ENCODE data around the gene REPIN1. TPM values are rescaled to one million over a fixed set of nuclear protein-coding genes. Genes with fewer than 3 reads are reported as not detected.

Gene REPIN1
- total RNA-seq, 1 experiment from 2014 or later = 174 TPM

DNA sequence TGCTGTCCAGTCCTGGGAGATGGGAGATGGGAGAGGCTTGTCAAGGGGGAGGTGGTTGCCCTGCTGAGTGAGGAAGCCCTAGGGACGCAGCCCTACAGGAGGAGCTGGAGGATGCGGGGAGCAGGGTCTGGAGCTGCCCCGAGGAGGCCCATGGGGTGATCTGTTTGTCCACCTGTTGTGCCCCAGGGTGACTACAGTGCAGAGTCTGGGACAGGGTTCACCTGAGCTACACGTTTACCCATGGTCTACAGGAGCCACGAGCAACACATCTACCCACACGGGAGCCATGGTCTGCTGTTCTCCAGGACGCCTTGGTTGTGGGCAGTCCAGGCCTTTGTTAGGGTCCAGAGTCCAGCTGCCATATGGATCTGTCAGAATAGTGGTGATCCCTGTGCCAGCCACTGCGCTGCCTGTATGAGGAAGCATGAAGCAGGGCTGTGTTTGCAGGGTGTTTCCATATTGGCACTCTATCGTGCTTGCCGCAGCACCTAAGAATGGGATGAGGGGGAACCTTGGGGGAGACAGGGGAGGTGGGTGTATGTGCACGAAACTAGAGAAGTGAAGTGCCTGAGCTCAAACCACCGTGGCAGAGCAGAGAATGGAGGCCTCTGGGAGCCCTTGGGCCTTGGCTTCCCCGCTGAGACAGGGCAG lies 34.2 kb downstream of the REPIN1 start:
- DNase-seq = no peak
- no peak overlapping the region for H3K4me3 ChIP-seq
- no peaks in the 10 kb centered on the region for H3K79me2 ChIP-seq (ENCODE audit: low read depth)
- ChIA-PET CTCF (no interaction called here), POLR2A (ENCODE audit: unreplicated experiment) (no interaction called here)
- TF ChIP-seq, protein P1, sequence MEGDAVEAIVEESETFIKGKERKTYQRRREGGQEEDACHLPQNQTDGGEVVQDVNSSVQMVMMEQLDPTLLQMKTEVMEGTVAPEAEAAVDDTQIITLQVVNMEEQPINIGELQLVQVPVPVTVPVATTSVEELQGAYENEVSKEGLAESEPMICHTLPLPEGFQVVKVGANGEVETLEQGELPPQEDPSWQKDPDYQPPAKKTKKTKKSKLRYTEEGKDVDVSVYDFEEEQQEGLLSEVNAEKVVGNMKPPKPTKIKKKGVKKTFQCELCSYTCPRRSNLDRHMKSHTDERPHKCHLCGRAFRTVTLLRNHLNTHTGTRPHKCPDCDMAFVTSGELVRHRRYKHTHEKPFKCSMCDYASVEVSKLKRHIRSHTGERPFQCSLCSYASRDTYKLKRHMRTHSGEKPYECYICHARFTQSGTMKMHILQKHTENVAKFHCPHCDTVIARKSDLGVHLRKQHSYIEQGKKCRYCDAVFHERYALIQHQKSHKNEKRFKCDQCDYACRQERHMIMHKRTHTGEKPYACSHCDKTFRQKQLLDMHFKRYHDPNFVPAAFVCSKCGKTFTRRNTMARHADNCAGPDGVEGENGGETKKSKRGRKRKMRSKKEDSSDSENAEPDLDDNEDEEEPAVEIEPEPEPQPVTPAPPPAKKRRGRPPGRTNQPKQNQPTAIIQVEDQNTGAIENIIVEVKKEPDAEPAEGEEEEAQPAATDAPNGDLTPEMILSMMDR (conservative IDR thresholded peaks at IDR 0.05) = no peak
- TF ChIP-seq EZH2 (IDR thresholded peaks at IDR 0.05; ENCODE audit: low read depth) = no peak
- intact Hi-C loops (cut with micrococcal nuclease; ENCODE audit: unreplicated experiment) = loop anchor here (5.0 kb wide), 1 partner anchor 80 kb away; the partner anchor contains the start of genes ACTR3C and LRRC61
- no TSS peak for BruUV-seq (replicated peaks)
- H2AFZ ChIP-seq = no peak overlapping the region
- no peak overlapping the region for H3K4me2 ChIP-seq
- H4K20me1 ChIP-seq (ENCODE audit: insufficient read depth) = no peaks in the 10 kb centered on the region
- peaks cover 35% of the 10 kb centered on the region for H3F3A ChIP-seq (ENCODE audit: insufficient read depth, low read depth)
- no peaks in the 10 kb centered on the region for H3K36me3 ChIP-seq (ENCODE audit: low read depth)
- H3K4me1 ChIP-seq (replicated peaks; ENCODE audit: insufficient read depth) = peaks cover 50% of the 10 kb centered on the region
- H3K27me3 ChIP-seq (ENCODE audit: insufficient read depth, low read depth) = no peaks in the 10 kb centered on the region
- no peak overlapping the region for H3K27ac ChIP-seq
- no peaks in the 10 kb centered on the region for H3K9me2 ChIP-seq (ENCODE audit: insufficient read depth)
- no peaks in the 10 kb centered on the region for H3K9me3 ChIP-seq (ENCODE audit: insufficient read depth, low read depth)

DNA sequence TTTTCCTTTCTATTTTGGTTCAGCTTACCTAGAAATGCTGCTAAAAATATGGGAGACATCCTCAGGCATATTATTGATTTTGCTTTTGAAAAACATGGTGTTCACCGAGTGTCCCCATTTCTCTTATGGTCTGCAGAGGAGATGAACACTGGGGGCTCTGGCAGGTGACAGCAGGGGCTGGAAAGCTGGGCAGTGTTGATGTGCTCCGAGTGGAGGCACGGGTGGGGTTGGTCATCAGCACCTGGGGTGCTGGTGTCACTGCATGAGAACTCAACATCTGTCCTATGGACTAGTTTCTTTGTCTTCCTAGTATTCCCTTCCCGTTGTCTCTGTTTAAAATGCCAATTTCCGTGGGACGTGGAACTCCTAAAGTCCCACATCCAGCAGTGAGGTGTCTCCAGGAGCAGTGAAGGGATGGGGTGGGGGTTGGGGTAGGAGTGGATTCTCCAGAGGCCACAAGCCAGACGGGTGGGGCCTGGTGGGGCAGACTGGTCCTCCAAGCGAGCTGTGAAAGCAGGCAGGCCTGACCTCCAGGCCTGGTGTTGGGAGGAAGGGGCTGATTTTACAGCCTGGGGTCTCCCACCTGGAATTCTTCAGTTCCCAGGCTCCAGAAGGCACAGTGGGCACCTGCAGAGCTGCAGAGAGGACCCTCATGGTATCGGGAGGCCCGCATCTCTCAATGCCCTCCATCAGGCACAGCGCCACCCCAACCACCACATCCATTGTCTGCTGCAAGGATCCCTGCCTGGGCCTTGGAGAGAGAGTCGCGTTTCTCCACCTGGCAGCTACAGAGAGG lies 35.0 kb downstream of the REPIN1 start:
- Histone ChIP-seq H3K9me3 (ENCODE audit: insufficient read depth, low read depth) (no peaks in the 10 kb centered on the region), H3K79me2 (ENCODE audit: low read depth) (no peaks in the 10 kb centered on the region), H3K27ac (no peak overlapping the region), H3K4me3 (no peak overlapping the region), H2AFZ (no peak overlapping the region), H3K4me1 (replicated peaks; ENCODE audit: insufficient read depth) (peaks cover 46% of the 10 kb centered on the region), H3K27me3 (ENCODE audit: insufficient read depth, low read depth) (no peaks in the 10 kb centered on the region), H3K4me2 (no peak overlapping the region), H3K9me2 (ENCODE audit: insufficient read depth) (no peaks in the 10 kb centered on the region), H3F3A (ENCODE audit: insufficient read depth, low read depth) (peaks cover 35% of the 10 kb centered on the region), H4K20me1 (ENCODE audit: insufficient read depth) (no peaks in the 10 kb centered on the region), H3K36me3 (ENCODE audit: low read depth) (no peaks in the 10 kb centered on the region)
- TF ChIP-seq, protein P1 (conservative IDR thresholded peaks at IDR 0.05) = no peak
- TF ChIP-seq EZH2 (IDR thresholded peaks at IDR 0.05; ENCODE audit: low read depth) = no peak
- intact Hi-C loops (cut with micrococcal nuclease; ENCODE audit: unreplicated experiment) = loop anchor here (2.0 to 5.0 kb wide), 2 partner anchors 41 to 81 kb away; partner anchors contain the start of genes ACTR3C and LRRC61
- DNase-seq = no peak
- CTCF ChIA-PET = no interaction called here
- BruUV-seq (replicated peaks) = no TSS peak
- POLR2A ChIA-PET (ENCODE audit: unreplicated experiment) = interaction anchor here (0.6 to 0.7 kb wide), 2 partner anchors 35 to 95 kb away, joined by 4 read pairs; partner anchors contain the start of gene REPIN1

DNA sequence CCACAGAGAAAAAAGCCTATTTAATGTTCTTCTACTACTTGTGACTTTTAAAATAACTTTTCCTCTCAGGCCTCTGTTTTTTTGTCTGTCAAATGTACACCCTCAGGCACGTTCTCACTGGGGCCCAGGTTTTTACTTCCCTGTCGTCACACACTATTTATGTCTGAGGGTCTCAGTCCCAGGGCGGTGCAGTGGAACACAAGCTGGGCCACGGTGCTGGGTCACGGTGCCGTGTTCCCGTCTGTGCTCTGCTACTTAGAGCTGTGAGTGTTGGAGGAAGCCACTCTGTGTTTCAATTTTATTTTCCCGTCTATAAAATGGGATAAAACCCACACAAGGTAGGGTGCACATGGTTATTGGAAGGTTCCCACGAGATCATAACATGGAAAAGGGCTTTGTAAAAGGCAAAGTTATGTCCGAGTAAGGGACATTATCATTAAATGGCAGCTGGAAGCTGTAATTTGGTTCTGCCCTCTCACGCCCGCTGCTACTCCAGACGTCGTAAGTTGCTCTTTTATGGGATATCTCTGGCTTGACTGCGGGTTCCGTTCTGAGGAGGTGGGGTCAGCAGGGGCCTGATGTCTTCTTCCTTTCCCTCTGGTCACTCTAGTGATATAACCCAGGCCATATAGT lies 35.7 kb downstream of the REPIN1 start:
- H3K9me2 ChIP-seq (ENCODE audit: insufficient read depth) = no peaks in the 10 kb centered on the region
- ChIA-PET POLR2A (ENCODE audit: unreplicated experiment) (interaction anchor here (0.6 to 0.7 kb wide), 2 partner anchors 35 to 96 kb away, joined by 4 read pairs; partner anchors contain the start of gene REPIN1), CTCF (interaction anchor here (0.6 kb wide), 1 partner anchor 49 kb away, joined by 6 read pairs; no protein-coding TSS in a partner anchor)
- peaks cover 30% of the 10 kb centered on the region for H3F3A ChIP-seq (ENCODE audit: insufficient read depth, low read depth)
- intact Hi-C loops (cut with micrococcal nuclease; ENCODE audit: unreplicated experiment) = loop anchor here (2.0 to 5.0 kb wide), 2 partner anchors 41 to 82 kb away; partner anchors contain the start of genes ACTR3C and LRRC61
- H3K4me3 ChIP-seq = peak overlapping the region; percentile 67
- TF ChIP-seq, protein P1 (conservative IDR thresholded peaks at IDR 0.05) = no peak
- TF ChIP-seq EZH2 (IDR thresholded peaks at IDR 0.05; ENCODE audit: low read depth) = no peak
- H3K36me3 ChIP-seq (ENCODE audit: low read depth) = no peaks in the 10 kb centered on the region
- H3K27me3 ChIP-seq (ENCODE audit: insufficient read depth, low read depth) = no peaks in the 10 kb centered on the region
- no peaks in the 10 kb centered on the region for H4K20me1 ChIP-seq (ENCODE audit: insufficient read depth)
- H3K4me1 ChIP-seq (replicated peaks; ENCODE audit: insufficient read depth) = peaks cover 39% of the 10 kb centered on the region
- no peaks in the 10 kb centered on the region for H3K79me2 ChIP-seq (ENCODE audit: low read depth)
- BruUV-seq (replicated peaks) = no TSS peak
- H3K4me2 ChIP-seq = peak overlapping the region; percentile 89
- H3K9me3 ChIP-seq (ENCODE audit: insufficient read depth, low read depth) = no peaks in the 10 kb centered on the region
- H2AFZ ChIP-seq = peak overlapping the region; percentile 98
- no peak overlapping the region for H3K27ac ChIP-seq
- no peak for DNase-seq

Data from PC-9 (cell line).